Effector memory CD4-positive, alpha-beta T cell (primary cell): ENCODE measurements around the gene GAPDH.

Experiments used
- DNase-seq, 3 donors: peaks; one replicate each; pipeline ENCODE4 v3.0.0-alpha.2; 2020
- H3K27ac ChIP-seq: 2 replicates; pipeline ENCODE4 v1.7.0; 2013; ENCODE audit warnings: mild to moderate bottlenecking, low read length, moderate library complexity; ENCODE audit not compliant: insufficient read depth, poor library complexity, severe bottlenecking
- H3K27me3 ChIP-seq: replicated peaks from 2 replicates; pipeline ENCODE4 v1.7.0; 2013; ENCODE audit warnings: mild to moderate bottlenecking, low read length; ENCODE audit not compliant: insufficient read depth, control insufficient read depth, poor library complexity, severe bottlenecking
- H3K36me3 ChIP-seq: 2 replicates; pipeline ENCODE4 v1.7.0; 2013; ENCODE audit warnings: mild to moderate bottlenecking, low read length, moderate library complexity; ENCODE audit not compliant: control insufficient read depth, insufficient read depth
- H3K4me1 ChIP-seq: 2 replicates; pipeline ENCODE4 v1.7.0; 2013; ENCODE audit warnings: low read length, mild to moderate bottlenecking; ENCODE audit not compliant: control insufficient read depth, insufficient read depth, poor library complexity, severe bottlenecking
- H3K4me3 ChIP-seq: 2 replicates; pipeline ENCODE4 v1.7.0; 2013; ENCODE audit warnings: low read length, low read depth, mild to moderate bottlenecking; ENCODE audit not compliant: insufficient read depth, poor library complexity, severe bottlenecking
- H3K9me3 ChIP-seq: 2 replicates; pipeline ENCODE4 v1.7.0; 2013; ENCODE audit warnings: mild to moderate bottlenecking, low read length, moderate library complexity; ENCODE audit not compliant: control insufficient read depth

GAPDH gene

GRCh38 chr12:6528539-6529235 is 5.6 kb upstream of the GAPDH start:
- Histone ChIP-seq H3K36me3 (peaks cover 63% of the 10 kb centered on the region), H3K4me3 (no peak overlapping the region), H3K27me3 (no peaks in the 10 kb centered on the region), H3K9me3 (no peaks in the 10 kb centered on the region), H3K27ac (no peak overlapping the region), H3K4me1 (peaks cover 19% of the 10 kb centered on the region)
- DNase-seq = no peak

GRCh38 chr12:6529291-6529737 is 5.0 kb upstream of the GAPDH start:
- Histone ChIP-seq H3K27ac (no peak overlapping the region), H3K4me3 (no peak overlapping the region), H3K4me1 (peaks cover 26% of the 10 kb centered on the region), H3K27me3 (no peaks in the 10 kb centered on the region), H3K9me3 (no peaks in the 10 kb centered on the region), H3K36me3 (peaks cover 57% of the 10 kb centered on the region)
- DNase-seq = no peak

GRCh38 chr12:6530576-6531260 is 3.6 kb upstream of the GAPDH start:
- no peak overlapping the region for H3K4me3 ChIP-seq
- peaks cover 54% of the 10 kb centered on the region for H3K36me3 ChIP-seq
- no peak for DNase-seq
- no peaks in the 10 kb centered on the region for H3K9me3 ChIP-seq
- peaks cover 31% of the 10 kb centered on the region for H3K4me1 ChIP-seq
- peak overlapping the region; percentile 5 for H3K27ac ChIP-seq
- no peaks in the 10 kb centered on the region for H3K27me3 ChIP-seq

- H3K27me3 ChIP-seq = no peaks in the 10 kb centered on the region
- H3K4me1 ChIP-seq = peaks cover 44% of the 10 kb centered on the region
- H3K9me3 ChIP-seq = no peaks in the 10 kb centered on the region
- peak overlapping the region; percentile 89 for H3K4me3 ChIP-seq
- DNase-seq = peak; percentile 79 to 85 (median 79)
- H3K27ac ChIP-seq = peak overlapping the region; percentile 90
- peaks cover 47% of the 10 kb centered on the region for H3K36me3 ChIP-seq
These were observed 2.0 kb upstream of the GAPDH start for GRCh38 chr12:6532051-6532926.

- no peak for DNase-seq
These were observed 1.2 kb upstream of the GAPDH start for GRCh38 chr12:6532927-6533652.

GRCh38 chr12:6533653-6533922 is 729 bp upstream of the GAPDH start:
- H3K36me3 ChIP-seq = peaks cover 45% of the 10 kb centered on the region
- H3K27ac ChIP-seq = peak overlapping the region; percentile 90
- no peak for DNase-seq
- peak overlapping the region; percentile 89 for H3K4me3 ChIP-seq
- H3K27me3 ChIP-seq = no peaks in the 10 kb centered on the region
- no peaks in the 10 kb centered on the region for H3K9me3 ChIP-seq
- peaks cover 52% of the 10 kb centered on the region for H3K4me1 ChIP-seq

More at GRCh38 chr12:6532927-6533652, 1.2 kb upstream of the GAPDH start:
- Histone ChIP-seq H3K4me1 (peaks cover 50% of the 10 kb centered on the region), H3K36me3 (peaks cover 45% of the 10 kb centered on the region), H3K4me3 (peak overlapping the region; percentile 89), H3K9me3 (no peaks in the 10 kb centered on the region), H3K27me3 (no peaks in the 10 kb centered on the region), H3K27ac (peak overlapping the region; percentile 90)

GRCh38 chr12:6534695-6534944 is 303 bp downstream of the GAPDH start:
- peaks cover 40% of the 10 kb centered on the region for H3K36me3 ChIP-seq
- no peak for DNase-seq
- H3K4me3 ChIP-seq = peak overlapping the region; percentile 89
- H3K27ac ChIP-seq = peak overlapping the region; percentile 90
- H3K4me1 ChIP-seq = peaks cover 54% of the 10 kb centered on the region
- no peaks in the 10 kb centered on the region for H3K9me3 ChIP-seq
- no peaks in the 10 kb centered on the region for H3K27me3 ChIP-seq

GRCh38 chr12:6534945-6535696 is 804 bp downstream of the GAPDH start:
- Histone ChIP-seq H3K27me3 (no peaks in the 10 kb centered on the region), H3K27ac (peak overlapping the region; percentile 90), H3K36me3 (peaks cover 41% of the 10 kb centered on the region), H3K4me3 (peak overlapping the region; percentile 89), H3K4me1 (peaks cover 59% of the 10 kb centered on the region), H3K9me3 (no peaks in the 10 kb centered on the region)
- DNase-seq = peak; percentile 73 to 74 (median 73)

GRCh38 chr12:6535697-6535946 is 1.3 kb downstream of the GAPDH start:
- Histone ChIP-seq H3K36me3 (peaks cover 36% of the 10 kb centered on the region), H3K27ac (peak overlapping the region; percentile 90), H3K27me3 (no peaks in the 10 kb centered on the region), H3K9me3 (no peaks in the 10 kb centered on the region), H3K4me3 (peak overlapping the region; percentile 89), H3K4me1 (peaks cover 64% of the 10 kb centered on the region)
- no peak for DNase-seq
